GM19397 (cell line): ENCODE measurements around the gene KCNJ6.

Experiments
- ATAC-seq: cut with Tn5 transposase; IDR thresholded peaks from one replicate; pipeline ENCODE4 v1.9.1; 2021; ENCODE audit warnings: mild to moderate bottlenecking, moderate library complexity; ENCODE audit not compliant: unreplicated experiment

Gene KCNJ6

DNA sequence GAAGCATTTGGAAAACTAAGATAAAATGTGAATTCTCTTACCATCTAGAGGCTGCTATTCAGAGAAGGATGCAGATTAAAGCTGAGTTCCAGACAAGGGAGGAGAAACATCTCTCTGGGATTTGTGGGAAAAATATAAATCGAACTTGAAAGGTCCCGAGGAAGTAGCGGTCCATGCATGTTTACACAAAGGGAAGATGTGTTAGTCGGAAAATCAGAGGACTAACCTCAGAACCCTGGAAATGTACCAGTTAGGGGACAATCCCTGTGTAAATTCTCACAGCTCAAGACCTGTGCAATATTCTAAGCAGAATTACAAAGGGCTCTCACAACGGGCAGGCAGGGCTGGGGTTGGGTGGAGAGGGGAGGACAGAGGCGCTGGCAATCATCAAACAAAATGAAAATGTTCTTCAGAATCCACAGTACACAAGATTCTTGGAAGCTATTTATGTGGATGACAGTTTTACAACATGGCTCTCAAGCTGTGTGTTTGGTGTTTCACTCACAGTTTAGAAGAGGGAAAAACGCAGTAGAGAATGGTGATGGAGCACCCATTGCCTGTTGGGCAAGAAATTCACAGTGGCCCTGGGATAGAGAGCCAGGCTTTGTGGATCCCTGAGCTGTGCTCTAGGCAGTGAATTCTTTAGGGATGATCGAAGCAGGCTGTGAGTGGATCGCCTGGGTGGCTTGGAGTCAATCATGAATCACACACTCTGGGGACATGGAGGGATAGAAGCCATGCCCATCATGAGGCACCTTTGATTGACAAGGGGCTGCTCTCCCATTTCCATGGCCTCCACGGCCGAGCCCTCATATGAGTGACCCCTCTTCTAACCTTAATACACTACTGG lies 47.6 kb downstream of the KCNJ6 start:
- no peak for ATAC-seq

DNA sequence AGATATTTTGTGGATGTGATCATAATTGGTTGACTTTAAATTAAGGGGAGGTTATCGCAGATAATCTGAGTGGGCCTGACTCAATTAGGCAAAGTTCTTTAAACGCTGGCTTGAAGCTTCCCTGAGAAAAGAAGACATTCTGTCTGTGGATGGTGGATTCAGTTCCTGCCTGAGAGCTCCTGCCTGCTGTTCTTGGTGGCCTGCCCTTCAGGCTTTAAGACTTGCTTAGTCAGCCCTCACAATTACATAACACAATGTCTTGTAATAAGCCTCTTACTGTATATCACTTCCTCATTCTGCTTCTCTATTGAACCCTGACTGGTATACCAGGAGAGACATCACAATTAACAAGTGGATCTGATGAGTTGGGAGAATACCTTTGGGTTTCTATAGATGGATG lies 50.2 kb downstream of the KCNJ6 start:
- ATAC-seq = no peak

DNA sequence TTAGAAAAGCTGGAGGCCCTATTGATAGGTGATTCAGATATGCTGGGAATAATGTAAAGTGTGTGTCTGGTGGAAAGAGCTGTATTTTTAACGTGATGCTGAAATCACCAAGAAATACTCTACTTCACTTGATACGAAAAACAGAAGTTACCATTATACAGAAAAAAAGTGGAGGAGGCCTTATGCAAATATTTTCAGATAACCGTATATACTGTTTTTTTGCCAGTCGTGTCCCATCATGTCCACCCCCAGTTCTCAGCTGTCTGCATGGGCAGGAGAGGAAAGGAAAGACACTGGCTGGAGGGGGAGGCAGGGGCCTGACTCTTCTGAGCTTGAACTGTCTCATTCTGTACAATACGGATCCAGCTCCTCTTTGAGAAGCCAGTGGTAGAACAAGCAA lies 51.1 kb downstream of the KCNJ6 start:
- no peak for ATAC-seq

DNA sequence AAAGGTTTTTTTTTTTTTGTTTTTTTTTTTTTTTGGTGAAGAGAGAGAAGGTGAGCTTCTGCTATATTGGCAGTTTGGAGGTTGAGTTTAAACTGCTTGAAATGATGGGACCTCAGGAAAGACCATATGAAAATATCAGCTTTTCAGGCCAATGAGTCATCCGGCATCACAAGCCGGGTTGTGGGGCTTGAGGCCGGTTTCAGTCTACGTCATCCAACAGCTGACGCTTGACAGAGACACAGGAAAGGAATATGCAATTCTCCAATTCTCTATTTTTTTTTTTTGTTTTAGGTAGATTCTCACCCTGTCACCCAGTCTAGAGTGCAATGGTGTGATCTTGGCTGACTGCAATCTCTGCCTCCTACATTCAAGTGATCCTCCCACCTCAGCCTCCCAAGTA lies 52.4 kb downstream of the KCNJ6 start:
- ATAC-seq = no peak

DNA sequence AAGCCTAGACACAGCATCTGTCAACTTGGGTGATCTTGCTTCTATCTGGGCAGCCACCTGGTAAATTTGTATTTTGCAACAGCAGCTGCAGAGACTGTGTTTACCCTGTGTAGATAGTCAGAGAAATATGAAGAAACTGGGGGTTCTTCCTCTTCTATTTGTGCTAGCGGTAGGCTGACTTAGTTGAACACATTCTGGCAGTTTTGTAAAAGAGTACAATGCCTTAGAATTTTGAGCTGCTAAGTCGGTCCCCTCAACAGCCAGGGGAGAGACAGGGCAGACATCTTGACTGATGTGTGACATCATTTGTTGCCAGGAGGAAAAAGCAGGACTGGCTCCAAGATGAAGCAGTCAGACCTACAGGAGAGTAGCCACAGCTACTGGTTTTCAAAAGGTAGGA lies 53.7 kb downstream of the KCNJ6 start:
- no peak for ATAC-seq

DNA sequence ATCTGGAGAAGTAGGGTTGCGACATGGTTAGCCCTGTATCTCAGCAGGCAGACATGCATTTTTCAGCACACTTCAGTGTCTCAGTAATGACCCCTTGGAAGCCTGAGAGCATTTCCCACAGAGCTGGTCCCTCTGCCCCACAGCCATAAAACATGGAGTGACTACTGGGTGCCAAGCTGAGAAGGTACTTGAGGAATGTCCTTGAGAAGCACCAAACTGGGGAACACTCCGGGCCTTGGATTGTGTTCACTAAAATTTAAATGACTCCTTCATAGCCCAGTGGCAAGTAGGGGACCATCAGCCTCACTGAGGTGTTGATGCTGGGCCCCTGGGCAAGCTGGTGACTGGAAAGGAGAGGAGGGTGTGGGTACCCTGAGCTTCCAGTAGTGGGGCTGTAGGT lies 54.7 kb downstream of the KCNJ6 start:
- no peak for ATAC-seq

DNA sequence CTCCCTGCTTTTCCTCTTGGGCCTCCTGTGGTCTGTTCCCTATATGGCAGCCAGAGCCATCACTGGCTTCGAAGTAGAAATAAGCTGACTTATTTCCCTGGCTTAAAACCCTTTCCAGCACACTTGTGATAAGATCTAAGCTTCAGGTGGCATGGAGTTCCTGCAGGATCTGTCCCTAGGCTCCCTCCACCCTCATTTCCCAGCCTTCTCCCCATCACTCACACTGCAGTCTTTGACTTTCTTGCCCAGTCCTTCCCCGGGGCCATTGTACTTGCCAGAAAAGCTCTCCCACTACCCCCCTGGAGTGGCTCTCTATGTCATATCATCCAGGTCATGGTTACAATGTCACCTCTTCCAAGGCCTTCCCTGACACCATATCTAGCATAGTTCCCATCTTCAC lies 55.8 kb downstream of the KCNJ6 start:
- no peak for ATAC-seq

DNA sequence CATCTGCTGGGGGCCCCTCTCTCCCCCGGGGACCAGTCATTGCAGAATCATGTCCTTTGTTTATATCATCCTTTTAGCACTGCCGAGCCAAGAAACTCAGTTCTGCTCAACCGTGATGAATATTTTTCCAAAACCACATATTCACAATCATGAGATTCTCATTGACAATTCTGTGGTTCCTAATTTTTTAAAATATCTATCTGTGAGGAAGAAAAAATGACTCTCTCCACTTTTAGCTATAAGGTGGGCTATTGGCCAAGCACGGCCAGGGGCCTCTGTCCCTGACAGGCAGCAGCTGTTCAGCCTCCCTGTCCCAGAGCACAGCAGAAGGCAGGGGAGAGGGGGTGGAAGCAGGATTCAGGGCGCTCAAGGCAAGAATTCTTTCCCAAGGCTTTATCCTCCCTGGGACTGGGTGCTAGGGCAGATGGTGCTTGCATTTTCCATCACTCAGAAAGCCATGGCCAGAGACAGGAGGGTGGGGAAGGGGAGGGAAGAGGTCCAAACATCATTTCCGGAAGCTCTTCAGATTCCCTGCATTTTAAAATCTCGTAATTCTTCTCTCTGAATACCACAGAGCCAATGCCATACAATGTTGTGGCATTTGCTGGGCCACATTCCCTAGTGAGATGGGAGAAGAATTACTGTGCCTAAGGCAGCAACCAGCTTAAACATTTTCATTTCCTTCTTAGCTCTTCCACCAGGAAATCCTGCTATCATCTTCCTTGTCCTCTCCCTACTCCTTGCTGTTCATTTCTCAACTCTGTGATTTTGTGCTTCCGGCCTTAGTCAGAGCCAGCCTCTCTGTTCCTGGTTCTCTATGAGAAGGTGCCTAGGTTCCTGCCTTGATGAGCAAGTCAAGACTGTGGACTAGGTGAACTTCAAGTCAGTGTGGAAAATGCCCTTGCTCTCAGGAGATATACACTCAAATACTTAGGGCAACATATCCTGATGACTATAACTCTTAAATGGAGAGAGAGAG lies 60.3 kb downstream of the KCNJ6 start:
- no peak for ATAC-seq

DNA sequence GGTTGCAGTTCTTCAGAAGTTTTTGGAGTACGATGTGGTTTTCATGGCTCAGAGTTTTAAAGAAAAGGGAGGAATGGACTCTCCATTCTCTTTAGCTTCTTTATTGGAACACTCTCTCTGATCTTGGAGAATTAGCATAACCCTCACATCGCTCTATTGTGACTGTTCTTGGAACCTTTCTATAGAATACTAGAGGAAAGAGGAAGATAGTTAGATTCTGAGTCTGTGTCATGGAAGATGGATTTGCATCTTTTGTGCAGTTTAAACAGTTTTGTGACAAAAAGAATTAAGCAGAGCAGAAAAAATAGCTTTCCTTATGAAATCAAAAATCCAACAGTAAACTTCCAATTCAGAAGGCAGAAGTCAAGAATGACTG lies 61.0 kb downstream of the KCNJ6 start:
- ATAC-seq = no peak

DNA sequence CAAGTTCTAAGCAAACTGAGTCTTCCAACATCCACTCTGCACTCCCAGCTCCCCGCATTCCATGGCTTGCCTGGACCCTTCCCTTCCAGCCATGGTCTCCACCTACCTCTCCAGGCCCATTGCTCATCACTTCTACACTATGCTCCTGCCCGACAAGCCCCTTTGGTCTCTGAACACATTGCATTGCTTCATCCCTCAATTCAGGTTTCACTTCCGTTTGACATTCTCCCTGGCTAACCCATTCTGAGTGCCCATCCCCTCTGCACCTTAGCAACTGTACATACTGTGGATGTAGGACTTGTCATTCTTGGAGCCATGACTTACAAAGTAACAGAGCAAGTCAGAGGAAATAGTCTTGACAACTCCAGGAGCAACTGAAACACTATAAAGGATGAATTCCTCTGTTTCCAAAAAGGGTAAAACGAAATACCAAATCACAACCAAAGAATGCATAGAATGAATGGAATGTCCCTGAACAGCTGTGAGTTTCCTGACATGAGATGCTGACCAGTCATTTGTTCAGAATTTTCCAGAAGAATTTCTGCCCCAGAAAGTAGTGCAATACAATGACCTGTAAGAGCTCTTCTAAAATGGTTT lies 66.7 kb downstream of the KCNJ6 start:
- no peak for ATAC-seq

DNA sequence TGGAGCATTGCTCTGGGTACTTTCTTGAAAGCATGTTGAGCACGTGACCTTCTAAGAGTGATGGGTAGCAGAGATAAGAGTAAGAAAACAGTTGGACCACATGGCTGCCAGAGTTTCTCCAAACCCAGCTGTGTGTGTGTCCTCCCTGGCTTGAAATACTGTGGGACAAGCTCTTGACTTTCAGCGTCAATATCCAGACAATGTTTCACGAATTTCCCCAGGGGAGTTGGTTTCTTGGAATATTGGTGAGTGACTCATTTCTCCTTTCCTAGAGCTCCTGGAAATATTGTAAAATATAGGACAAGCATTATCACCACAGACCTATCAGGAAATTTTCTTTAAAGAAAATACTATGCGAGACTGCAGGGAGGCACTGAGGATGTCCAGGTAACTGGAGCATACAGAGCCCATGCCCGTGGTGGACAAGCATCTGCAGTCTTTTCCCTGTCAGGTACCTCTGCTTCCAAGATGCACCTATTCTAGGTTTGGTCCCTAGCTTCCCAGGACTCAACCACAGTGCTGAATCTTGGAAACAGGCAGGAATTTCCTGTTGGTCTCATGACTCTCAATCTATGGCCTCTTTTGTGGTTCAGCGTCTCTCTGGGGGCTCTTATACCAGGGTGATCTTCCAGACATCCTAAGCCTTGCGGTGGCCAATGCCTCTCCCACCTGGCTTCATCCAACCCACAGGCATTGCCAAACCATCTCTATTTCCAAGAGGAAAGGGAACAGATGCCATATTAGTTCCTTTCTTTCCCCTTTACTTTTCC lies 67.4 kb downstream of the KCNJ6 start:
- ATAC-seq = no peak

DNA sequence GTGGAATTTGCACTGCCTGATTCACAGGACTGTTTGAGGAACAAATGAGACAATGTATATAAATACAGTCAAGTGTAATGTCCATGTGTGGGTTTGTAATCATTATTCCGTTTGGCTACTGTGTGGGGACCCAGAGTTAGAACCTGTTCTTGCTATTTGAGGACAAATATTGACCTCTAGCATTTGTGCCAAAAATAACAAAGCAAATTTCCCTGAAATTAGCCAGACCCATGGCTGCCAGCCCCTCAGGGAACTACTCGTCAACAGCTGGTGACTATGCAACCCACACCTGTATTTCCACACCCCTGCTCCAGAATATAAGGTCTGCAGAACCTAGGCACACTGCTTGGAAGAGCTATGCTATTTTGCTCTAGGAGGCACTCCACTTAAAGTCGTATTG lies 70.7 kb downstream of the KCNJ6 start:
- ATAC-seq = no peak

DNA sequence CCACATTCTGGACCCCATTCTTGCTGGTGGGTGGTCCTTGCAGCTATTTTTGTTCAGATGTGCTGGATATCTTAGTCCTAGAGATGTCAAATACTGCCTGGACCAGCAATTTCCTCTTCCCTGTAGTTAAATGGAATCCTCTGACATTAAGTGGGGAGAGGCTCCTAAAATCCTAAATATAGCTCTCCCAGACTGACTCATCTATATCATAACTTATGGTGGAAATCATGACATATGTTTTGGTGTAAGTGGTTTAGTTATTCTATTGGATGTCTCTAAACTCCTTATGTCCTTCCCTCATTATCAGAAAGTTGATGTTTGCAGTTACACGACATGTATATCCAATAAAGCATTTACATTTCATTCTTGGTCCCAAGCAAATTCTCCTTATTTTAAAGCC lies 73.1 kb downstream of the KCNJ6 start:
- no peak for ATAC-seq

DNA sequence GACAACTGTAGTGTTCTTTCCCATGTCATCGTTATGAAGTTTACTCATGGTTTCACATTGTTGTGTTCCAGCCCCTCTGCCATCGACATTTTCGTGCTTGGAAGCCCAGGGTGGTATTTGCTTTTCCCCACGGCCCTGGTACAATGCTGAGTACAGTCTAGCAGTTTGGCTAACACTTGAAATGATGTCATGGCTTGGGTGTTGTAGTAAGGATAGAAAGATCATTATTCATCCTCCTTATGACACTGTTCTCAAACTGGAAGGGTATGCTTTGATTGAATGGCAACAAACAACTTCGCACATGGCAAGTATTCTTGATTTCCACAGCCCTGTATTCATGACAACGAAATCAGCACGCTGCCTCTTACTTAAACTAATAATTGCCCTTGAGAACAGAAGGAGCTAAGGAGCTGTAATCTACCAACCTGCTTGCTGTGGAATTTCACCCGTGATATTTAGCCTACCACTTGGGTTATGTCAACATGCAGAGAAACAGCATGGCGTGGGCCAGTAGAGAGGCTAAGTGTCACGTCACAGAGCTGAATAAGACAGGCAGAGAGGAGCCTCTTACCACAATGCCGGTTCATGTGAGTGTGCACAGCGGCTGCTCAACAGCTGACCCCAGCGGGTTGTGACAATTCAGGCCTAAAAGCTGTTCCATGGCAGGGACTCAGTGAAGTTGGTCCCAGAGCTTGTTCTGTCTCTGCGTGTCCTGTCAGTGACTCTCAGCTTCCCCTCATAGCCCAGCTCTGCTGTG lies 73.9 kb downstream of the KCNJ6 start:
- ATAC-seq = no peak

DNA sequence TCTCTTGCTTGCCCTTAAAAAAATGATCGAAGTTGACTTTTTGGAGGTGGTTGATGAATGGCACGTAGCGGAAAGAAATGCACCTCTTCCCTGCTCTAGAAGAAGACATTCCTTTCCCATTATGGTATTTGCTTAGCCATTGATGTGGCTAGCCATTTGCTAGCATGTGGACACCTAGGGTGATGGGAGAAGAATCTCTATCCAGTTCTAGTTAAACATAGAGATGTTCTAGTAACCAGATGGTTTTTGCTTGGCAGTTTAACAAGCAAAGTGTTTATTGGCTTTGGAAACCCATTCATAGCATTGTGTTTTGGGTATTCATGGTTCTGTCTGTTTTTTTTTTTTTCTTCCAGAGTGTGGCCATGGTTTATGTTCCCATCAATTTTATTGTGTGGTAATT lies 78.9 kb downstream of the KCNJ6 start:
- no peak for ATAC-seq

DNA sequence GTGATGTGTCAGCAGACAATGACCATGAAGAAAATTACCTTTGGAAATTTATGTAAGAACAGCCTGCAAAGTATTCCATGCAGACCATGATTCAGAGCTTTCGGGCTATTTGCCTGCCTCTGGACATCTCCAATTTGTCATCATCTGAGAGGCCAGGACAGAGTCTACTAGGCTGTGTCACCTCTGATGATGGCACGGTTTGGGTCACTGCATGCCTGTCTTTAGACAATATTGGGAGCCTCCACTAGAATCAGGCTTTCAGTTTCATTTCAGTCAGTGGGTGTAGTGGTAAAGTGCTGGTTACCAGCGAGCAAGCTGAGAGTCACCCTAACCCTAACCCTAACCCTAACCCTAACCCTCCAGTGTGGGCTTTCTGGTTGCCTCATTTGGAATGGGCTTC lies 80.8 kb downstream of the KCNJ6 start:
- no peak for ATAC-seq

DNA sequence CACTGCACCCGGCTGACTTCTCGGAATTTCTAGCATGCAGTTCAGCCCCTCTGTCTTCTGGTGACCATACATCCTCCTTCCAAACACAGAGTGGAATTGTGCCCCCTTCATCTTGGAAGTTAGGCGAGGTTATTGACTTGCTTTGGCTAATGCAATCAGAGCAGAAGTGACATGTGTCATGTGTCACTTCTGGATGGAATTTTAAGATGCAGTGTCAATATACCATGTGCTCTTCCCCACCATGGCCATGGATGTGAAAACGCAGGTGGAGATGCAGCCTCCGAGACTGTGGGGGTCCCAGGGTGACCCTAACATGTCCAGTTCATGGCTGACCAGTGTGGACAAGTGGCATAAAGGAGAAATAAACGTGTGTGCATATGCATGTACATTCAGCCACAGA lies 83.0 kb downstream of the KCNJ6 start:
- ATAC-seq = no peak

DNA sequence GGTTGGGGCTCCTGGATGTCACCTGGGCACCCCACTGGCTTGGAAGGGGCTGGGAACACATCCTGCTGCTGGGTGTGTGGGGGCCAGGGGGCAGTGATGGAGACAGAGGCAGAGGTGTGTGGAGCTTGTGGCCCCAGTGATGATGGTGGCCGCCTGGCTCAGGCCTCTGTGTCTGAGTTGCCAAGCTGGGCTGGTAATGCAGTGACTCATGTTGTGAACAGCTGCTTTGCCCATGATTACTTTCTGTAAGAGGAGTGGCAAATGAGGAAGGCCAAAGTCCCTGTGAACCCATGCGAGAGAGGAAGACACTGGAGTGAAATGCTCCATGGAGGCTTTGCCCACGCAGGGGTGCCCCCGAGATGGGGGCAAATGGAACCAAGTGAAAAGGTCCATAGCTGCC lies 86.8 kb downstream of the KCNJ6 start:
- no peak for ATAC-seq

DNA sequence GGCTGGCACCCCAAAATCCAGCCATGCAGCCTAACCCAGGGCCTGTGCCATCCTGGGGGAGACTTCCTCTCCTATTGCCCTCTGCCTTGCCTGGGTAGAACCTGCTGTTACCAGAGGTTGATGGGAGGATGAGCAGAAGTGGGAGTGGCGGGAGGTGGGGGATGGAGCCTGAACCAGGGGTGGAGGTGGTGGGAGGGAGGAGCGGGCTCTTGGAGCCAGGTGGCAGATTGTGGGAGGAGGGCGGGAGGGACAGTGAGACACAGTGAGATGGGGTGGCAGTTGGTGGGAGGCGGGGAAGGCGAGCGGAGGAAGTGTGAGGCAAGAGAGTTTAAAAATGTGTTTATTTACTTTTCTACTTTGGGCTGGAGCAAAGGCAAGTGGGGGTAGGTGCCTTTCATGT lies 87.3 kb downstream of the KCNJ6 start:
- ATAC-seq = no peak

DNA sequence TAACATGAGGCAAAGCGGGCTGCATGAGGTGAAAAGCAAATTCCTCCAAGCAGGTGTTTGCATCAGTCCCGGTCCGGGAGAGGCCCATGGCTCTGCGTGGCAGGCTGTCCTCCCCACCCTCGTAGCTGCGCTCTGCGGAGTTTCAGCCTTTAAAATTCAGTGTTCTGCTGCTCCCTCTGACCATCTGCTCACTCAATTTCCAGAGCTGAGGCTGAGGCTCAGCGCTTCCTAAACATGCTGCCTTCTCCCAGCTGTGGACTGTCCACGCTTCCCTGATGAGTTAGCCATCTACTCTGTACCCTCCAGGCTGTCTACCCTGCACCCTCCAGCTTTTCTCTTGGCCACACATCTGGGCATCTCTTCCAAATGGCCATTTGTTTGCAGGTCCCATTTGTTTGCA lies 87.7 kb downstream of the KCNJ6 start:
- ATAC-seq = no peak
